Measurements from ENCODE around the gene FERMT1. TPM values are rescaled to one million over a fixed set of nuclear protein-coding genes. Genes with fewer than 3 reads are reported as not detected.
"Not testable (repeated sequence)": the region's sequence is repeated elsewhere in the genome, so short reads cannot be mapped to it uniquely, and the experiment has no call there.

The FERMT1 gene
- total RNA-seq, 1 donor from 2014 or later: 1.2 TPM

DNA sequence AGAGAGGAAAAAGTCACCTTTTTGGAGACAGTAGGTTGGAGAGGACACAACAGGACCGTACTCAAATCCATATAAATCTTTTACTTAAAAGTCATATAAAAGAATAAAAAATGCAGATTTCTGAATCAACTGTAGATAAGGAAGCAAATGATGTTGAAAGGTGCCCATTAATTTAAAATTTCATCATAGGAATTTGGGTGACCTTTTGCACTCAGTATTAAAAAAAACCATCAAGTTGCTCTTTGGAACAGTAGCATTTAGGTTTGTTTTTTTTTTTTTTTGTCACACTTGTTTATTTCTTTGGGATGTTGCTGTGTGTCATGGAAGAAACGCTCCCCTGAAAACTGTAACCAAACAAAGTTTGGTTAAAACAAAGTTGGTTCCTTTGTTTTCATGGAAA, 48.0 kb downstream of the FERMT1 start:
- no peak for FAIRE-seq
- DNase-seq (ENCODE audit: low spot score in 2 of 2): no peak

GRCh38 chr20:6074145-6074561, 48.7 kb downstream of the FERMT1 start:
- no peak for DNase-seq (ENCODE audit: low spot score in 2 of 2)
- no peak for FAIRE-seq

DNA sequence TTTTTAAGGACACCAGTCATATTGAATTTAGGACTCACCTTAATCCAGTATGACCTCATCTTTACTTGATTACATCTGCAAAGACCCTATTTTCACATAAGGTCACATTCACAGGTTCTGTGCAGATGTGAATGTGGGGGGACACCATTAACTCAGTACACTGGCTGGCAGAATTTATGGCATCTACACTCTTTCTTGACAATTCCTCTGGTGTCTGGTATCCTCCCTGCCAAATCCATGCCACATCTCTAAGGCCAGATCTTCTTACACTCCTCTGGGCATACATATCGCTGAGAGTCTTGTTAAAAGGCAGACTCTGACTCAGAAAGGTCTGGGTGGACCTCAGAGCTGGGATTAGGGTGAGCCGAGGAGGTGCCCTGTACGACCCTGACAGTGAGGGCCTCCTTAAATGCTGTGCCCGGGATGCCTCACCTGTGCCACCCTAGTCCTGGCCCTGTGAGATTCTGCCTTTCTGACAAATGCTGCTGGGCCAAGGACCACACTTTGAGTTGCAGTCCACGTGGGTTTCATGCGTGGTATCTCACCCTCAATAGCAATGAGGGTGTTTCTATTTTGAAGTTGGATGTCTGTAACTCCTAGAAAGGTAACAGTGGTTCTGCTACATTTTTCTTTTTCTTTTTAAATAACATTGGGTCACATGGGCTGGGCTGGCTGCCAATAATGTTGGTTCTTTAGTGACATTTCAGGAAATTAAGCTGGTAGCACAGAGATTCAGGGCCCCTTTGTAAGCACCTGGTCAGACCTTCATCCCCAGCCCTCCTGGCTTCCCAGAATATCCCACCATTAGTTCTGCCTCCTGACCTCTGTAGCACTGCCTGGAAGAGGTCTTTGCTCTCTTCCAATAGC, 51.8 kb downstream of the FERMT1 start:
- no peak for DNase-seq (ENCODE audit: low spot score in 2 of 2)
- FAIRE-seq: no peak

- DNase-seq (ENCODE audit: low spot score in 2 of 2): no peak
- no peak for FAIRE-seq
Measured at GRCh38 chr20:6069669-6070068, 53.2 kb downstream of the FERMT1 start.

DNA sequence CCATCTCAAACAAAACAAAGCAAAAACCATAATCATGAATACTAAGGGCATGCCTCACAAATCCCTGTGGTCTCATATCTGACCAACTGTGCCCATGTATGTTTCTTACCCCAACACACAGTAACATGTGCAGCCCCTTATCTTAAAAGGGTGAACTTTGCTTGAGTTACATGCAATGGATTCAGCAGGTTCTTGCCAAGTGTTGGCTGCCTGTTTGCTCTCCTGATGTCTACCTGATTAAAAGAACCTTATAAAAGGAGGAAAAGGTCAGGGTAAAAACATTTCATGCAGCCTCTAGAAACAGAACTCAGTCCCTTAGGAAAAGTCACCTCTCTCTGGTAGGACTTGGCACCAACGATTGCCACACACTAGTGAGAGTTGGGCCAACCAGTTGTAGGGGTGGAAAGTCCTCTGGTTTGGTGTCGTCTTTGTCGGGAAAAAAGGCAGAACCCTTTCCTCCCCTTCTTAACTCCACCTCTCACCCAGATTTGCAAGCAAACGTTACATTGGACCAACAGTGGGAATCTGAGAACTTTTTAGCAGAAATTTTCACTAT, 55.0 kb downstream of the FERMT1 start:
- FAIRE-seq: no peak
- DNase-seq (ENCODE audit: low spot score in 2 of 2): no peak

DNA sequence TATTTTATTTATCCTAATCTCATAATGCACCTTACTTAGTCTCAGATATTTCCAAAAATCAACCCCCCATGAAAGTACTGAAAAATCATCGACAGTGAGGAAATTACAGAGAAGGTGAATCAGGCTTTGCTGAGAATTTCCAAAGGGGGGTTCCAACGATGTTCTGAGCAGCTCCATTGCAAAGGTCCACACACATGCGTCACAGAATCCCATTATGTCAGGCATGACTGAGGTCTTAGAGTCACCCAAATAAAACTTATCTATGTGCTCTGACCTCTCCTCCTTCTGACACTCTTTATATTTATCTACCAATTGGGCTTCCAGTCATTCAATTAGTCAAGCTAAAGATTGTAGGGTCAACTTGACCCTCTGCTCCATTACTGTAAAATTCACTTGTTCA, 56.2 kb downstream of the FERMT1 start:
- FAIRE-seq: no peak
- no peak for DNase-seq (ENCODE audit: low spot score in 2 of 2)

DNA sequence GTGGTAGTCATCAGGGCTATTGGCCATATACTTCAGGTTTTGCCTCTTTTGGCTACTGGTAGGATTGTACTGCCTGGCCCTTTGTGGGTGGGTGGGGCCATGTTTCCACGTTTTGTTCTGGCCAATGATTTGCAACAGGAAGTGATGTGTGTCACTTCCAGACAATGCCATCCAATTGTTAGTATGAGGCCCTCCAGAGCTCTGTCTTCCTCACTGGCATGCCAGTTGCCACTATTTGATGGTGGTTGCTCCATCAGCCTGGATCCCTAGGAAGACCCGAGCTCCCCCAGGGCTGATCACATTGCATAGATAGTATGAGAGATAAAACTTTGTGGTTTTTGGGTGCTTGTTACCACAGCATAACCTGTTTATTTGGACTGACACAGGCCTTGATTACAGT, 61.3 kb downstream of the FERMT1 start:
- FAIRE-seq: no peak

GRCh38 chr20:6060213-6060612, 62.6 kb downstream of the FERMT1 start:
- FAIRE-seq (no peak), DNase-seq (ENCODE audit: low spot score in 2 of 2) (no peak)

More for the DNA sequence above, 61.3 kb downstream of the FERMT1 start:
- DNase-seq (ENCODE audit: low spot score in 2 of 2): no peak

- no peak for FAIRE-seq
- DNase-seq (ENCODE audit: low spot score in 2 of 2): no peak
Measured at GRCh38 chr20:6058684-6059295, 64.0 kb downstream of the FERMT1 start.

- FAIRE-seq (no peak), DNase-seq (ENCODE audit: low spot score in 2 of 2) (no peak)
Measured at GRCh38 chr20:6057691-6058090, 65.1 kb downstream of the FERMT1 start.

DNA sequence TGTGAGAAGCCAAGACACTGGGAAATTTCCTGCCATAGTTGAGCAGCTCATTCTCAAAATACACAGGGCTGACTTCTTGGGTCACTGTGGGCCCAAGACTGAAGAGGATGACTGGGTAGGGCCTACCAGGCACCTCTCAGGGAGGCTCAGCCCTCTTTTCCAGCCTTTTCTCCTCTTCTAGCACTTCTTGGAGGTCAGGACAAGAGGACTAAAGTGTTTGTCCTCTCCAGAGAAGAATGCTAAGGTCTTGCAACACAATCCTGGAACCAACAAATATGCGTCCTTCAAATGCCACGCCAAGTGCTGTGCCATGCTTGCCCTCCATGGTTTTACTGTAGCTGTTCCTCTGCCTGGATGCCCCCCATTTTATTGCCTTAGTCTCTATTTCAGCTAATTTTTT, 65.7 kb downstream of the FERMT1 start:
- DNase-seq (ENCODE audit: low spot score in 2 of 2): no peak
- FAIRE-seq: no peak

GRCh38 chr20:6055981-6056569, 66.8 kb downstream of the FERMT1 start:
- DNase-seq (ENCODE audit: low spot score in 2 of 2): no peak
- FAIRE-seq: no peak

DNA sequence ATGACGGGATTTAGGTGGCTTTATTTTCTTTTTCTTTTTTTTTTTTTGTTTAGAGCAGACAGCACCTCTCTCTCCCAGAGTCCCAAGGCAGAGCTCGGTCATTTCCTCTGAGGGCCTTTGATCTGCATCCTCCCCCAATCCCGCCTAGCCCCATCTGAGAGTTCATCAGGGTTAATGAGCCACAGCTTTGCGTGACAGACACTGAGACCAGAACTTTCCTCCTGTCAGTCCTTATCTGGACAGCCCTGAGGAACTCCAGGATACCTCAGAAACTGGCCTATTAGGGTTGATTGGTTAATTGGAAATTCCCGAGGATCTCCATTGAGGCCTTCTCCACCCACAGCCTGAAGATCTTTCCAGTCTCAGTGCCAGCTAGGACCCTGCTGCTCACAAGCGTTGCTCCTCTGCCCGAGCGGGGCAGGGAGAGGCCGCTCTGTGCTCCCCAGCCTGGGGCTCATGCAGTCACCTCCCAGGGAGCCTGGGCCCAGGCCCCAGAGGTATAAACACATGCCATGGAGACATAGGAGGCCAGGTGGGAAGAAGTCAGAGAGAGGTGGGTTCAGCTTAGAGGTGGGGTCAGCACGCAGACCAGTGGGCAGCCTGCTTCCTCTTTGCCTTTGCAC, 67.6 kb downstream of the FERMT1 start:
- DNase-seq (ENCODE audit: low spot score in 2 of 2) (no peak), FAIRE-seq (no peak)

GRCh38 chr20:6054689-6055051, 68.2 kb downstream of the FERMT1 start:
- not testable (repeated sequence) for FAIRE-seq; DNase-seq (ENCODE audit: low spot score in 2 of 2)

GRCh38 chr20:6053776-6054688, 68.8 kb downstream of the FERMT1 start, which contains the start of gene LRRN4:
TSS of gene LRRN4 (minus strand) at chr20:6054060. CDS start at chr20:6052799, 1,261 bp downstream.
- no peak for FAIRE-seq
- no peak for DNase-seq (ENCODE audit: low spot score in 2 of 2)

DNA sequence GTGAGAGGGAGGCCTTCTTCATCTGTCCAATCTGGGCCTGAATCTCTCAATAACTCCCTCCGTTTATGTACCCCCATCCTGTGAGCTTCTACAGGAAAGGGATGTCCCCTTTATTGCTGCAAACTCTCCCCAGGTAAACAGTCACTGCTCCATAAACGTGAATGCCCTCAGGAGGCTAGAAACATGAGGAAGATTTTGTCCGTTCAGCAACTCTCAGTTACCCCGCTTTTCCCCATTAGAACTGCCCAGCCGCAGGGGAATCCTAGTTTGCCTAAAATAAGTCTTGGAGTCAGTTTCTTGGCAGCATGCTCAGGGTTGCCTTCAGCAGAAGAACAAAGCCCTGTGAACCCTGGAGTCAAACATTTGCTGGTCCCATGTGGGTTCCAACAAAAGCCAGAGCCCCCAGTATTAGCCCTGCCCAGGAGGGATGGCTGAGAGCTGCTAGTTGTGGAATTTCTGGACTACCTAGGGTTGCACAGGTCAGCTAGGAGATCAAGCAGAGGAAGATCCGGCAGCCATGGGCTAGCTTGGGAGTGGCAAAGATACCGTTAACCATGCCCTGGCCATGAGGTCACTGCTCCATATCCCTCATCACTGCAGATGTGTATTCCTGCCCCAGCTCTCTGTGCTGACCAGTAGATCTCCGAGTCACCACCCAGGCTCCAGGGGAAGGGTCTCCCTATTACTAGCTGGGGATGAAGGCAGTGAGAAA, 69.6 kb downstream of the FERMT1 start:
- FAIRE-seq (no peak), DNase-seq (ENCODE audit: low spot score in 2 of 2) (no peak)

- FAIRE-seq (no peak), DNase-seq (ENCODE audit: low spot score in 2 of 2) (no peak)
Measured at GRCh38 chr20:6051505-6051904, 71.3 kb downstream of the FERMT1 start.

GRCh38 chr20:6048391-6048790, 74.4 kb downstream of the FERMT1 start:
- FAIRE-seq (no peak), DNase-seq (ENCODE audit: low spot score in 2 of 2) (no peak)

GRCh38 chr20:6046432-6046831, 76.4 kb downstream of the FERMT1 start:
- DNase-seq (ENCODE audit: low spot score in 2 of 2): no peak
- no peak for FAIRE-seq
